Measurements from ENCODE around the gene ZBTB20. TPM values are rescaled to one million over a fixed set of nuclear protein-coding genes. Genes with fewer than 3 reads are reported as not detected.

ZBTB20 gene
- total and polyA plus RNA-seq, 10 of the 15 experiments (the other 5 are each of a cell fraction or from before 2014, with no cell fraction given), result 0.20 to 5.5 (median 2.2) TPM

DNA sequence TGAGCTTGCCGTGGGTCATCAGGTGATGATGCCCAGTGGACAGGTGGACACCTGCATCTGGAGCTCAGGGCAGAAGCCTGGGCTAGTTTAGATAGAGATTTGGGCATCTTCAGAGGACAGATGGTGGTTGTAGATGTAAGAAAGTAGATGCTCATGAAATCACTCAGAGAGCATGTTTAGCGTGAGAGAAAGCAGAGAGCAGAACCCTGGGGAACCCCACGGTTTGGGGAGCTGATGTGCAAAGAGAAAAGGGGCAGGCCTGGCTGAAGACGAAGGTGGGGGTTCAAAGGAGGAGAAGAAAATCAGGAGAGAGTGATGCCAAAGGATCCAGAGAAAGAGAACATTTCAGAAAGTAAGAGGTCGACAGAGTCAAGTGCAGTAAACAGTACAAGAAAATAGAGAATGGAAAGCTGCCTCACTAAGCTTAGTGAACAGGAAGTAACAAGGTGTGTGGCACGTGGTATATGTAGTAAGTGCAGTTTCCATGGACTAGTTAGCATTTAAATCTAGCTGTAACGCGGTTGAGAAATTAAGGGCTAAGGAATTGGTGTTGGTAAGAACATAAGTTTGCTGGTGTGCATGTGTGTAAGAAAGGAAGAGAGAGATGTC lies 839.8 kb downstream of the ZBTB20 start (continued):
- TF ChIP-seq ATF2 (IDR thresholded peaks at IDR 0.05; ENCODE audit: low read length) (no peak; the same call in 1 of the 2 replicates), MYC (IDR thresholded peaks at IDR 0.05; ENCODE audit: insufficient read depth, insufficient read length, insufficient replicate concordance, low read length, severe bottlenecking) (no peak), MEF2A (IDR thresholded peaks at IDR 0.05; ENCODE audit: insufficient read depth, low read depth, low read length) (0 out of 2 replicates have a peak, but pooled peaks have one; percentile 10), CREM (IDR thresholded peaks at IDR 0.05; ENCODE audit: low read depth) (no peak), GATAD2B (conservative IDR thresholded peaks at IDR 0.05; ENCODE audit: low read depth) (no peak), E4F1 (IDR thresholded peaks at IDR 0.05; ENCODE audit: borderline replicate concordance, partially characterized antibody) (no peak), RUNX3 (IDR thresholded peaks at IDR 0.05; ENCODE audit: low read length) (peak; percentile 59), GABPA (IDR thresholded peaks at IDR 0.05; ENCODE audit: low read depth) (0 out of 2 replicates have a peak, but pooled peaks have one; percentile 11), CHD4 (IDR thresholded peaks at IDR 0.05) (no peak), PAX8 (IDR thresholded peaks at IDR 0.05) (no peak), NBN (IDR thresholded peaks at IDR 0.05) (no peak), CEBPB (IDR thresholded peaks at IDR 0.05; ENCODE audit: borderline replicate concordance in 1 of 2, low read depth in 2 of 2, low read length in 2 of 2) (no peak), ZNF687 (IDR thresholded peaks at IDR 0.05) (peak; percentile 65), CHD1 (IDR thresholded peaks at IDR 0.05; ENCODE audit: low read depth, low read length) (no peak), NFYB (IDR thresholded peaks at IDR 0.05; ENCODE audit: insufficient read depth, low read depth, low read length) (no peak), KDM1A (IDR thresholded peaks at IDR 0.05; ENCODE audit: borderline replicate concordance) (no peak), ATF3 (IDR thresholded peaks at IDR 0.05; ENCODE audit: borderline replicate concordance, extremely low read depth, low read depth, low read length) (no peak)
- TF ChIP-seq, protein P1, sequence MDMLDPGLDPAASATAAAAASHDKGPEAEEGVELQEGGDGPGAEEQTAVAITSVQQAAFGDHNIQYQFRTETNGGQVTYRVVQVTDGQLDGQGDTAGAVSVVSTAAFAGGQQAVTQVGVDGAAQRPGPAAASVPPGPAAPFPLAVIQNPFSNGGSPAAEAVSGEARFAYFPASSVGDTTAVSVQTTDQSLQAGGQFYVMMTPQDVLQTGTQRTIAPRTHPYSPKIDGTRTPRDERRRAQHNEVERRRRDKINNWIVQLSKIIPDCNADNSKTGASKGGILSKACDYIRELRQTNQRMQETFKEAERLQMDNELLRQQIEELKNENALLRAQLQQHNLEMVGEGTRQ (IDR thresholded peaks at IDR 0.05; ENCODE audit: borderline replicate concordance, low read depth, low read length), result no peak; the same call in 1 of the 2 replicates
- TF ChIP-seq, protein P2, sequence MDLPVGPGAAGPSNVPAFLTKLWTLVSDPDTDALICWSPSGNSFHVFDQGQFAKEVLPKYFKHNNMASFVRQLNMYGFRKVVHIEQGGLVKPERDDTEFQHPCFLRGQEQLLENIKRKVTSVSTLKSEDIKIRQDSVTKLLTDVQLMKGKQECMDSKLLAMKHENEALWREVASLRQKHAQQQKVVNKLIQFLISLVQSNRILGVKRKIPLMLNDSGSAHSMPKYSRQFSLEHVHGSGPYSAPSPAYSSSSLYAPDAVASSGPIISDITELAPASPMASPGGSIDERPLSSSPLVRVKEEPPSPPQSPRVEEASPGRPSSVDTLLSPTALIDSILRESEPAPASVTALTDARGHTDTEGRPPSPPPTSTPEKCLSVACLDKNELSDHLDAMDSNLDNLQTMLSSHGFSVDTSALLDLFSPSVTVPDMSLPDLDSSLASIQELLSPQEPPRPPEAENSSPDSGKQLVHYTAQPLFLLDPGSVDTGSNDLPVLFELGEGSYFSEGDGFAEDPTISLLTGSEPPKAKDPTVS (IDR thresholded peaks at IDR 0.05; ENCODE audit: low read depth, low read length), result no peak
